Tibial nerve (tissue), 4 donors: ENCODE results near the gene TMEM185B.

ENCODE experiments used
- CTCF ChIP-seq, 5 experiments: fragments of 200-600 bp in 3 of 5; fragments of 450-650 bp in 2 of 5; sonication (generic) in 3 of 5; IDR thresholded peaks; one replicate each; pipeline ENCODE4 v1.5.1; 2016 to 2019; ENCODE audit warnings: antibody characterized with exemption in 5 of 5, mild to moderate bottlenecking in 3 of 5, moderate library complexity in 2 of 5
- EP300 ChIP-seq, 2 donors: sonication (generic); formaldehyde crosslinking; IDR thresholded peaks; one replicate each; pipeline ENCODE4 v1.6.1; 2017; ENCODE audit warnings: antibody characterized with exemption in 2 of 2, mild to moderate bottlenecking in 1 of 2
- POLR2A ChIP-seq, 2 donors: fragments of 450-650 bp; IDR thresholded peaks; one replicate each; pipeline ENCODE4 v1.6.1; 2017; ENCODE audit warnings: antibody characterized with exemption in 2 of 2, mild to moderate bottlenecking in 2 of 2, moderate library complexity in 2 of 2

- no peak for TF ChIP-seq CTCF (IDR thresholded peaks at IDR 0.05)
- TF ChIP-seq POLR2A (IDR thresholded peaks at IDR 0.05) = no peak
- TF ChIP-seq EP300 (IDR thresholded peaks at IDR 0.05) = no peak
Observed at GRCh38 chr2:120210270-120210693, 12.9 kb downstream of the TMEM185B start.
